EH (cell line): ENCODE measurements around the gene ALDH1A1.

ENCODE experiments used
- DNase-seq: peaks from one replicate; pipeline ENCODE4 v3.0.0-alpha.2; 2015; ENCODE audit warnings: low read depth

The ALDH1A1 gene

DNA sequence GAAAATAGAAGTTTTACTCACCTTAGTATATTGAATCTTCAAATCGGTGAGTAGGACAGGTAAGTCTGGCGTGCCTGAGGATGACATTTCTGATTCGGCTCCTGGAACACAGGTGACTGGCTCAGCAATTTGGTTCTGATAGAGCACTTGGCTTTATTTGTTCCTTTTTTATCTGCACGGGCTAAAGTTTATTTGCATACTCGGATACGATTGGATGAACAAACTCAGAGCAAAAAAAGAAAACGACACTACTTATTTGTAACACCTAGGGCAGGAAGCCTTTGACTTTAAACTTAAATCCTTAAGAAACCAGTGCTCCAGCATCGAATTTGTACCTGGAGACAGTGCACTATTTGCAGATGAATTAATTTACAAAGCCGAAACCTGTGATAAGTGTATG is at the start of gene ALDH1A1:
ALDH1A1 (minus strand) TSS at position 140 of the 400 bp plus-strand sequence; CDS start at position 87, 53 bp downstream.
- peak; percentile 49 for DNase-seq

GRCh38 chr9:73001860-73002259 is 49.0 kb upstream of the ALDH1A1 start:
- no peak for DNase-seq

GRCh38 chr9:72998363-72998762 is 45.5 kb upstream of the ALDH1A1 start:
- DNase-seq: no peak

DNA sequence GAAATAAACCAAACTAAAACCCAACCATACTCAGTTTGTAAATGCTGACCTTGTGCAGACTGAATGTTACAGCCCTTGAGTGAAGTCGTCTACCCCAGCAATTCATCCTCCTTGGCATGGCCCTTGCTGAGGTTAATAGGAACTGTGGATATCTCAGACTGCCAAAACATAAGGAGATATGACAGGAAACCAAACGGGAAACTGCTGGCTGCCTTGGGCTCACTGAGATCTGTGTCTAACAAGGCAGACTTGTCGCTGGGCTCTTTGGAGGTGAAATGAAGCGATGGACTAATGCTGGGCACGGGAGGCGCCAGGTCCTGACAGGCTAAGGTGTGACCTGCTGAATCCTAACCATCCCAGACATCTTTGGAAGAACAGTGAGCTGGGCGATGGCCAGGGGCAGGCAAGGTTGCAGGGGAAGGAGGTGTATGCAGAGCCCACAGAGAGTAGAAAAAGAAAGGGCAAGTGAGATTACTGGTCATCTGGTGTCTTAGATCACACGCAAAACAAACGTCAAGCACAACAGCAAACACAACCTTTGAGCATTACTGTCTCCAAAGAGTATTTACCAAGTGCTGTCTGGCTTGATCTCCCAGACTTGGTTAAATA is 44.6 kb upstream of the ALDH1A1 start:
- no peak for DNase-seq

DNA sequence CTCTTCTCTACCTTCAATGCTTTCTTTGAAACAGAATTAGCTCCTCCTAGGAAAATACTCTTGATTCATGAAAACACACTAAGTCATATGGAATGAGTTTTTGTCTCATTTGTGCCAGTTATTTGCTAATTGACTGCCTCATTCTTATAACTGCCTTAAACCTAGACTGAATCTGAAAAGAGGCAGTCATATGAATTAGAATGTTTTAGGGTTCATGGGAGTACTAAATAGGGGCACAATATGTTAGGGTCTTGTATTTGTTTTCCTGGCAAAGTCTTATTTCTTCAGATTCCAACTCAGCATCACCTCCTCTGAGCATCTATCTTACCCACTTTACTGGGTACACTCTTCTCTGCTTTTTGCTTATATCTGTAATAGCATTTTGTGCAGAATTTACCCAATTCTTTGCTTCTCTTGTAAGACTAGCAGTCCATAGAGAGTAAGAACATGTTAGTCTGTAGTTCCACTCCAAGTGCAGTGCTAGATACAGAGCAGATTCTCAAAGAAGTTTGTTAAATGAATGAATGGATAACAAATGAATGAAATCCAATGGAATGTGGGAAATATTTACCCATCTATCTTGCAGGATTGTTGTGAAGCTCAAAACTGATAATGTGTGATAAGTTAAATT is 43.9 kb upstream of the ALDH1A1 start:
- peak; percentile 44 for DNase-seq

DNA sequence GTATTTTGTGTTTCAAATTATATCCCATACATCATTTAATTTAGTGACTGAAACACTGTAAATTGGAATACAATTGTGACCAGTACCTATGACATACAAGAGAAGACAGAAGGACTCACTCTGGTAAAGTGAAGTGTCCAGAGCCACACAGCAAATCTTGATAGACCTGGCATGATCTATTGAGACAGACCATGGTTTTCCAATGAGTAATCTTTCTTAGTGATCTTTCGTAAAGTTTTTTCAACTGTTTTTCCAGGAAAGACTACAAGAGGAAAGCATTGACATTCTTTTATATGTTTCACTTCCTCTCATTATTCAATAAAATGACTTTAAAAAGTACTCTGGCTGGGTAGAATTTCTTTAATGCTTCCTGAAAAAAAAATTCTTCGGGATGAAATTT is 43.3 kb upstream of the ALDH1A1 start:
- DNase-seq: peak; percentile 70

DNA sequence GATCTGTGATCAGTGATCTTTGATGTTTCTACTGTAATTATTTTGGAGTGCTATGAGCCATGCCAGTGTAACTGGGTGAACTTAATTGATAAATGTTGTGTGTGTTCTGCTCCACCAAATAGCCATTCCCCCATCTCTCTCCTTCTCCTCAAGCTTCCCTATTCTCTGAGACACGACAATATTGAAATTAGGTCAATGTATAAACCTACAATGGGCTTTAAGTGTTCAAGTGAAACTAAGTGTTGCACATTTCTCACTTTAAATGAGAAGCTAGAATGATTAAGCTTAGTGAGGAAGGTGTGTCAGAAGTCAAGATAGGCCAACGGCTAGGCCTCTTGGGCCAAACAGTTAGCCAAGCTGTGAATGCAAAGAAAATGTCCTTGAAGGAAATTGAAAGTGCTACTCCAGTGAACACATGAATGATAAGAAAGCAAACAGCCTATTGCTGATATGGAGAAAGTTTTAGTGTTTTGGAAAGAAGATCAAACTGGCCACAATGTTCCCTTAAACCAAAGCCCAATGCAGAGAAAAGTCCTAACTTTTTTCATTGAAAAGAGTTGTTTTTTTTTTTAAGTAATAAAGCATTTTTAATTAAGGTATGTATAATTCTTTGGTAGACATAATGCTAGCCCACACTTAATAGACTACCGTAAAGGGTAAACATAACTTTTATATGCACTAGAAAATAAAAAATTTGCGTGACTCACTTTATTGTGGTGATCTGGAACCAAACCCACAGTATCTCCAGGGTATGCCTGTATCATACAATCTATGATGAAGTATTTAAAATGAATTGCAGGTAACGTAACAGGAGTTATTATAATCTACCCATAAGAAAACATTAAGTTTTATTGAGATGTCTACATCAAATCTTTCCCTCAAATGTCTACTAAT is 42.5 kb upstream of the ALDH1A1 start:
- DNase-seq: no peak

DNA sequence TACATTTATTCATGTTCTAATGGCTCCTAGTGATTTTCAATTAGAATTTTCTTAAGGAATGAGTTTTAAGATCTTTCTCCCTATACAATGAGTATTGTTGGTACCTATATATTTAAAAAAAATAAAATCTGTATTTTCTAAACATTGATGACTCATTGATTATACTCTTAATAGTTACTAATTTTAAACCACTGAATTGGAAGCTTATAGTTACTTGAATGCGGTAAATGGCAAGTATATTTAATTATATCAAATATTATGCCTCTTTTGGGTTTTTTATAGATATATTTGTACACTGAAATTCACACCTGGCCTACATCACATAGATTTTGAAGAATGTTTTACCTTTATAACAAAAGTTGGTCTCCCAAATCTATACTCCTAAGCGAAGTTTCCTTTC is 38.9 kb upstream of the ALDH1A1 start:
- no peak for DNase-seq

- no peak for DNase-seq
Measured at GRCh38 chr9:72990397-72991182, 37.7 kb upstream of the ALDH1A1 start.

GRCh38 chr9:72986522-72987116 is 33.8 kb upstream of the ALDH1A1 start:
- DNase-seq: peak; percentile 60

- DNase-seq: no peak
Measured at GRCh38 chr9:72985746-72986145, 32.9 kb upstream of the ALDH1A1 start.

DNA sequence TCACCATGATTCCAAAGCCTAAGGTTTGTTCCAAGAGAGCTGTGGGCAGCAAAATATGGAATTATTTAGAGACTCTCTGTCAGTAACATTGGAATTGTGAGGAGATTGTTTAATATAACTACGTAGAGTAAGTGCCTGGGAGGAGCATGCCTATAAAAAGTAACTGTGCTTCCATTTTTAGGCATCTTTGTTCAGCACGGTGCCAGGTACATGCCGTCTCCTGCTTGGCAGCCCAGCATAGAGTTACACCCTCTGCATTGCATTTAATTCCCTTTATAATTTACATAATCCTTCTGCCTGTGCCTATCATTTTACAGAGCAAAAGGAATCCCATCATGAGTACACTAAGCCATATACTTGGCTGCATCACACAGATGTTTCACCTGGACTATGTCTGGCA is 32.1 kb upstream of the ALDH1A1 start:
- no peak for DNase-seq

DNA sequence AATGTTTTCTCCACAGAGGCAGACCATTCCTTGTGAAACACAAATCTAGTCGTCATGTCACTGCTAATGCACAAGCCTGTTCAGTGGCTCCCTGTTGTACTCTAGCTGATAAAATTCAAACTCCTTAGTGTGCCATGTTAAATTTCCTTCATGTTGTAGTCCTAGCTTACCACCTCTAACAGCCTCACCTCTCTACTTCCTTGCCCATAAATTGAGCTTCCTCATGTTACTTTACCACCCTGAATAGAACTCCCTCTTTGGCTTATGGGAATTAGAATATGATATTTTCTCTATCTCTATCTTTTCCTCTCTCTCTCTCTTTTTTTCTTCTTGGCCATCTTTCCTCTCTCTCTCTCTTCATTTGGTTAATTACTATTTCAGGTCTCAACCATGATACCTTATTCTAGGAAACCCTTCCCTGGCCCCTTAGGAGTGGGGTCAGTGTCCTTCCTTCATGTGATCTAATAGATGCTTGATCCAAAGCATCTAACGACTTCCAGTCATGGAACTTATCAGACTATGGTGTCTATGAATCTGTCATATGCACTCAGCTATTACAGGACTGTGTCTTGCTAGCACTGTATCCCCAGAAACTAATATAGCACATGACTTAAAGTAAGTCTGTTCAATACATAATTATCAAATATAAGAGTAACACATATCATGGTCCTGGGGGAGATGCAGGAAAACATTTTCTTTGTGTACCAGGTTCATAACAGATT is 31.5 kb upstream of the ALDH1A1 start:
- no peak for DNase-seq

DNA sequence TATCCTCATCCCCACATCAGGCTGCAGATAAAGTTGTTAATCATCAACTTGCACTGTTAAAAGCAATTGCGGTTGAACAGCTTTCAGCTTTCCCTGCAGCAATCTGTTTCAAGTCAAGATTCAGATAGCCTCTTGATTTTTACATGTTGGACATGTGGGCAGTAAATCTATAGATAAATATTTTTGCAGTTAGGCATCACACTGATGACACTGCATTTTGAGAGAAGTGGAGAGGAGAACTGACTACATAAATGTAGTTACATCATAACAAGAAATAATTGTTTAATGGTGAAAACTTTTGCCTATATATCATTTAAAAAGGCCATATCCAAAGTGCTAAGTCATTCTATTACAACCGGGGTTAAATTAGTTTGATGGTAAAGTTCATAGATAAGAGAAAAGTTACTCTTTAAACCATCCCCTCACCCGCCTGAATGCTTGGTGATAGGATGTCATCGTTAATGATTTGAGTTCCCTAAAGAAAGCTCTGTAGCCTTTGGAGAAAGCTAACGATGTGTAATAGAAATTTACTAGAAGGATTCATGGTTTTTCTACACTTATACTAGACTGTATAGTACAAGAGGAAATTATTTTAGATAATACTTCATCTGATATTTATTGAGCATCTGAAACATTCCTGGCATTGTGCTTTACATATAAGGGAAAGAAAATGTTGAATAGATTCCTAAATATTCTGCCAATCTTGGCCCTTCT is 30.8 kb upstream of the ALDH1A1 start:
- DNase-seq: peak; percentile 56

DNA sequence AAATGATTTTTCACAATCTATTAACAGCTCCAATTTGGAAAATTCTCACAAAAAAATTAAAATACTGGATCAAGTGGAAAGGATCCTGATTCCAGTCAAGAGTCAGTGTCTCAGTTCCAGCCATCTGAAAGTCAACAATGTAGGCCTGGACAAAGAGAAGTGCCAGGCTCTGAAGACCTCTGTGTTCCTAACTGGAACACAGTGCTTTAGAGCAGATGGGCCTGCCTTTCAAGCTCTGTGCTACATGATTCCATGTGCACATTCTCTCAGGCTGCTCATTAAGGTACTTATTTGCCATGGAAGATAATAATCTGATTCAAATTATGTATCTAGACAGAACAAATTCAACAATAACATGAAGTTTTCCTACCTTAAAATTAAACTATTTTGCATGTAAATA is 30.2 kb upstream of the ALDH1A1 start:
- peak; percentile 15 for DNase-seq

- DNase-seq: peak; percentile 25
Measured at GRCh38 chr9:72982146-72982799, 29.4 kb upstream of the ALDH1A1 start.

GRCh38 chr9:72981433-72981832 is 28.6 kb upstream of the ALDH1A1 start:
- no peak for DNase-seq

DNA sequence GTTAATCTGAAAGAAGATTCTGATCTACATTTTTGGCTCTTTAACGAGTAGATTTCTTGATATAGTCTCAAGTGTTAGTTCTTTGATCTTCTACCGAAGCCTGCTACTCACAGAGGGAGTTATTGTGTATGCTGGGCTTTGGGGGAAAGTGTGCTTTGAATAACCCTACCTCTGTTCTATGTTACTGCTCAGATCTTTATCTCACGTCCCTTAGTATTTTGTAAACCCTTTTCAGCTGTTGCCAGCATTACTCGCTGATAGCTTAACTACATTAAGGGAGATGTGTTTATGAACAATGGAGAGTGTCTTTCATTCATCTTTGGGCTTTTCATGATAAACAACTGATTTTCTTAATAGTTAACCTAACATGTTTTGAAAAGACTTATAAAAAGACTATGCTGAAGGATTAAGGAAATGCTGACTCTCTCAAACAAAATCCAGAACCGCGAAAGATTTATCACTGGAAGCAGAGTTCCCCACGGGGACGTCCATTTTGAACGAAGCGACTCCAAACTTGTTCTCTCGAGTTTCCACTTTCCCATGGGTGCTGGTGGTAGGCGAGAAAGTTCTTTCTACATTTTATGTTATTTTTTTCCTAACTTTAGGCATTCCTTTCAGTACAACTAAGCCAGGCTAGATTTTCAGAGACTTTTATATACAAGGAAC is 27.9 kb upstream of the ALDH1A1 start:
- no peak for DNase-seq

- DNase-seq: no peak
Measured at GRCh38 chr9:72980183-72980582, 27.3 kb upstream of the ALDH1A1 start.
